ENCODE results near the gene THPO.
A peak's percentile ranks its signal among the peaks of the same experiment; 100 is the strongest.

THPO gene

DNA sequence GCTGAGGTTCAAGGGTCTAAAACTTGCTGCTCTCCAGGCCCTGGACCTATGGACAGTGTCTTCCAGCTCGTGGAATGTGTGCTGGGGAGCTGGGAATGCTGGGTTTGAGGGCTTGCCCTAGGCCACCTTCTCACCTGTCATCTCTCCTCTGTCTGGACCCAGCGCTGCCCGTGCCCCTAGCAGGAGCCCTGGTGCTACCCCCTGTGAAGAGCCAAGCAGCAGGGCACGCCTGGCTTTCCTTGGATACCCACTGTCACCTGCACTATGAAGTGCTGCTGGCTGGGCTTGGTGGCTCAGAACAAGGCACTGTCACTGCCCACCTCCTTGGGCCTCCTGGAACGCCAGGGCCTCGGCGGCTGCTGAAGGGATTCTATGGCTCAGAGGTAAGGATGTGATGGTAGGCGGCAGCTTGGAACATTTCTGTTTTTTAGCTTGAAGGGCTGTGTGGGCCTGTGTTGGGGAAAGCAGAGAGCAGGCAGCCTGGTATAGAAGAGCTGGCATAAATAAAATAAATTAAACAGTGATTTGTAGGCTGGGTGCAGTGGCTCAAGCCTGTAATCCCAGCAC is 6.9 kb upstream of the THPO start:
- DNase-seq (ENCODE audit: low read depth in 2 of 2), result no peak

DNA sequence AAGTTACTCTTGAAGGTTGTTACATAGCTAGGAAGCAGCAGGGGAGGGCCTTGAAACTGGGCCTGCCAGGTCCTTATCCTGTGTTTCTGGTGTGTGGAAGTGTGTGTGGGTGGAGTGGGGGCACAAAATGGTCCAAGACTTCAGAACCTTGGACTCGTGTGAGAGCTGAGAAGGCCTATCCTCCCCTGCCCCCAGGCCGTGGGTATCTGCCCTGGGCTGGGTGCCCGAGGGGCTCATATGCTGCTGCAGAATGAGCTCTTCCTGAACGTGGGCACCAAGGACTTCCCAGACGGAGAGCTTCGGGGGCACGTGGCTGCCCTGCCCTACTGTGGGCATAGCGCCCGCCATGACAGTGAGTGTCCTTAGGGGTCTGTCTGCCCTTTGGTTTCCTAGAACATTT is 6.3 kb upstream of the THPO start:
- no peak for DNase-seq (ENCODE audit: low read depth in 2 of 2)

GRCh38 chr3:184383033-184383740 is 5.2 kb upstream of the THPO start:
- no peak for DNase-seq (ENCODE audit: low read depth in 2 of 2)

DNA sequence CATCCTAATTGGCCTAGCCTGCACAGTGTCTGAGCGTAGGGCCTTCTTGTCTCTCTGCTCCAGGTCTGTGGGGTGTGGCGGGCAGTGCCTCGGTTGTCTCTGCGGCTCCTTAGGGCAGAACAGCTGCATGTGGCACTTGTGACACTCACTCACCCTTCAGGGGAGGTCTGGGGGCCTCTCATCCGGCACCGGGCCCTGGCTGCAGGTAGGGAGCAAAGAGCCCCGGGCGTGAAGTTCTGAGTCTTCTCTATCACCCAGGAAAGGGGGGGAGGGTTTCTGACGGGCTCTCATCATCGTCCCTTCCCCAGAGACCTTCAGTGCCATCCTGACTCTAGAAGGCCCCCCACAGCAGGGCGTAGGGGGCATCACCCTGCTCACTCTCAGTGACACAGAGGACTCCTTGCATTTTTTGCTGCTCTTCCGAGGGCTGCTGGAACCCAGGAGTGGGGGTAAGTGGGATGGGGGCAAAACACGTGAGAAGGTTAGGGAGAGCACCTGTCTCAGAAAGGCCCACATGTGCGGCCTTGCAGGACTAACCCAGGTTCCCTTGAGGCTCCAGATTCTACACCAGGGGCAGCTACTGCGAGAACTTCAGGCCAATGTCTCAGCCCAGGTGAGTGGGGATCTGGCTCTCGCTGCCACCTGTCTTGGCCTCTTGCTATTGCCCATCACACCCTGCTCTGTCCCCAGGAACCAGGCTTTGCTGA is 4.5 kb upstream of the THPO start:
- DNase-seq (ENCODE audit: low read depth in 2 of 2), result no peak

DNA sequence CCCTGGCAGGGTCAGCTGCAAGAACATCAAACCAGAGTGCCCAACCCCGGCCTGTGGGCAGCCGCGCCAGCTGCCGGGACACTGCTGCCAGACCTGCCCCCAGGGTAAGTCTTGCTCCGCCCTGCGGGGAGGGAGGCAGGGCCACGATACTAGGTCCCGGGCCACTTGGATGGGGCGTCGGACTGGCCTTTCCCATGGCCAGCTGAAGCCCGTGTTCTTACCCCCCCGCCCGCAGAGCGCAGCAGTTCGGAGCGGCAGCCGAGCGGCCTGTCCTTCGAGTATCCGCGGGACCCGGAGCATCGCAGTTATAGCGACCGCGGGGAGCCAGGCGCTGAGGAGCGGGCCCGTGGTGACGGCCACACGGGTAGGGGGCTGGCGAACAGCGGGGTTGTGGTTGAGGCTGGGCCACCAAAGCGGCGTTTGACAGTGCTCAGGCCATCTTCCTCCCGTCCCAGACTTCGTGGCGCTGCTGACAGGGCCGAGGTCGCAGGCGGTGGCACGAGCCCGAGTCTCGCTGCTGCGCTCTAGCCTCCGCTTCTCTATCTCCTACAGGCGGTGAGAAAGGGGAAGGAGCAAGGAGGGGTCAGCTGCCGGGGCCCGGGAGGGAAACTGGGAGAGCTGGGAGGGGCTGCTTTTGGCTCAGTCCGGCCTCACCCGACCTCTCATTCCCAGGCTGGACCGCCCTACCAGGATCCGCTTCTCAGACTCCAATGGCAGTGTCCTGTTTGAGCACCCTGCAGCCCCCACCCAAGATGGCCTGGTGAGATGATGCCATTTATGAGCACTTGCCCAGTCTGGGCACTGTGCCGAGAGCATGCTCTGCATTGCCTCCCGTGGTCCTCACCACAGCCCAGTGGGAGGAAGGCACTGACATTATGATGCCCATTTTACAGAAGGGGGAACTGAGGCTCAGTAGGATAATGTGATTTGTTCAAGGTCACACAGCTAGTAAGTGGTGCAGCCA is 3.5 kb upstream of the THPO start:
- DNase-seq (ENCODE audit: low read depth in 2 of 2), result no peak

- no peak for DNase-seq (ENCODE audit: low read depth in 2 of 2)
Measured at GRCh38 chr3:184380627-184381260, 2.7 kb upstream of the THPO start.

DNA sequence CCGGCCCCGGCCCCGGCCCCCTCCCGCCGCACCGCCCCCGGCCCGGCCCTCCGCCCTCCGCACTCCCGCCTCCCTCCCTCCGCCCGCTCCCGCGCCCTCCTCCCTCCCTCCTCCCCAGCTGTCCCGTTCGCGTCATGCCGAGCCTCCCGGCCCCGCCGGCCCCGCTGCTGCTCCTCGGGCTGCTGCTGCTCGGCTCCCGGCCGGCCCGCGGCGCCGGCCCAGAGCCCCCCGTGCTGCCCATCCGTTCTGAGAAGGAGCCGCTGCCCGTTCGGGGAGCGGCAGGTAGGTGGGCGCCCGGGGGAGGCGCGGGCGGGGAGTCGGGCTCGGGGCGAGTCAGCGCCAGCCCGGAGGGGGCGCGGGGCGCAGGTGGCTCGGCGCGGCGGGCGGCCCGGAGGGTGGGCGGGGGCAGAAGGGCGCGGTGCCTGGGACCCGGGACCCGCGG is 2.2 kb upstream of the THPO start:
- DNase-seq (ENCODE audit: low read depth in 2 of 2), result no peak

GRCh38 chr3:184379358-184380184 is 1.6 kb upstream of the THPO start, which contains the start of gene CHRD:
TSS of gene CHRD (plus strand) at chr3:184380054. CDS start at chr3:184380319, 265 bp downstream.
- no peak for DNase-seq (ENCODE audit: low read depth in 2 of 2)

DNA sequence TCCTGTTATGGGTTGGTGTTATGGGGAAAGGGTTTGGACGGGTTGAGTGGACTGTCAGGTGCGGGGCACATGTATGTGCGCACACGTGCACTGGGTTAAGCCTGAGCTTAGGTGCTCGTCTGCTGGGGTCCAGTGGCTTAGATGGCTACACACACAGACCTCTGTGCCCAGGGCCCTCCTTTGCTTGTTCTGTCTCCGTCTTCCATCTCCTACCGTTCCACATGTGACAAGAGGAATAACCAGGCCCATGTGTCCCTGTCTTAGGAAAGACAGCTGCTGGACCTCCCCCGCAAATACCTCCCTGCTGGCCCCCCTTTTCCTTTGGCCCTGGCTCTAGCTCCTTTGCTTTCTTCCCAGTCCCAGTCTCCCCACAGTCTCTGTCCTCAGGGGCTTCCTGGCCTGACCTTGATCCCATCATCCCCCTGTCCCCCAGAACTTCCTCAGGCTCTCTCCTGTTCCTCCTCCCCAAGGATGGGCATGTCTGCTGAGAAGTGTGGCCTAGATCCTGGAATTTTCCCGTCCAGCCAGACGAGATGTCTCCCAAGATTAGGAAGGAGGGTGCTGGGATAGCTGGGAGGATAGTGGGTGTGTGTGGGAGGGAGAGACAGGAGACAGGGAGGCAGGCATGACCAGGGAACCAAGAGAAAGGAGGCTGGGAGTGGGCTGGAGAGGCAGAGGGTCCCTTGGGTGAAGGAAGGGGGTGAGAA is 797 bp upstream of the THPO start:
- no peak for DNase-seq (ENCODE audit: low read depth in 2 of 2)

GRCh38 chr3:184377374-184377773 is 633 bp downstream of the THPO start:
- no peak for DNase-seq (ENCODE audit: low read depth in 2 of 2)

DNA sequence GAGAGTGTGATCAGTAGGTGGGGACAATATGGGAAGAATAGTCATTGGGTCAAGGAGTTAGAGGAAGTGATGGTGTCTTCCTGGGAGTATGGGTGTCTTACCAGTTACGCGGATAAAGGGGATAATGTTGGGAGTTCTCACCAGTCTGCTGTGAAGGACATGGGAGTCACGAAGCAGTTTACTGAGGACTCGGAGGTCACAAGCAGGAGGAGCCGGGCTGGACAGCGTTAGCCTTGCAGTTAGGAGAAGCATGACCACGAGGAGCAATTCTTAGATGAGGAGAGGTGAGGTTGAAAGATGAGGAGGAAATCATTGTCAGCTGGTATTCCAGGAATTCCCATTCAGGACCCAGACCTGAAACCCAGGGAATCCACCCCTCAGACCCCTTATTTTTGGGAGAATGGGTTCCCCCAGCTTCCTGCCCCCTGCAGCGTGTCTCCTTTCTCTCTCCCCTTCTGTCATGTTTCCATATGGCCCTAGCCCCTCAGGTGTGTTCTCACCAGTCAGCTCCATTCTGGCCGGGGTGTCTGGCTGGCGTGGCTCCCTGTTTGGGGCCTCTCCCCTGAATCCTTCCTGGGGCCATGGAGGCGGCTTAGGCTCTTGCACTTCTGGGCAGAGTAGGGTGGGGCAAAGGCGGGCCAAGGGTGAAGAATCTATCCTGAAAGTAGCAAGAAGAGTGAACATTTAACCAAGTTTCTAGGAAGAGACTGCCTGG is 2.1 kb downstream of the THPO start:
- no peak for DNase-seq (ENCODE audit: low read depth in 2 of 2)

DNA sequence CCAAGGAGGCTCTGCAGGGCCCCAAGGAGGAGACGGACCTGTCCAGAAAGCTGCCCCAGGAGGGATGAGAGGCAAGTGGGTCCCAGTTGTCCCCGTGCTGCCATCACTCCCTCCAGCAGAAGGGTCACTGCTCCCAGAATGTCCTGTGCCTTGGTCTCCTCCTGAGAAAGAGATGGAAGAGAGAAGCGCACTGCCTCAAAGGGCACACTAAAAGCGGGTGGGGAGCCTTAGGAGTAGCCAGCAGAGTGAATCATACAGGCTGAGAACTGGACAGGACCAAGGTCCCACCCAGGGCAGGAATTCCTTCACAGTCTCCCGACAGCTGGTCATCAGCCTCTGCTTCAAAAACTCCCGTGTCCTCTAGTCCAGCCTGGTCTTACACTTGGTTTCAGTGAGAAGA is 4.6 kb downstream of the THPO start:
- no peak for DNase-seq (ENCODE audit: low read depth in 2 of 2)

GRCh38 chr3:184372911-184373310 is 5.1 kb downstream of the THPO start:
- no peak for DNase-seq (ENCODE audit: low read depth in 2 of 2)

DNA sequence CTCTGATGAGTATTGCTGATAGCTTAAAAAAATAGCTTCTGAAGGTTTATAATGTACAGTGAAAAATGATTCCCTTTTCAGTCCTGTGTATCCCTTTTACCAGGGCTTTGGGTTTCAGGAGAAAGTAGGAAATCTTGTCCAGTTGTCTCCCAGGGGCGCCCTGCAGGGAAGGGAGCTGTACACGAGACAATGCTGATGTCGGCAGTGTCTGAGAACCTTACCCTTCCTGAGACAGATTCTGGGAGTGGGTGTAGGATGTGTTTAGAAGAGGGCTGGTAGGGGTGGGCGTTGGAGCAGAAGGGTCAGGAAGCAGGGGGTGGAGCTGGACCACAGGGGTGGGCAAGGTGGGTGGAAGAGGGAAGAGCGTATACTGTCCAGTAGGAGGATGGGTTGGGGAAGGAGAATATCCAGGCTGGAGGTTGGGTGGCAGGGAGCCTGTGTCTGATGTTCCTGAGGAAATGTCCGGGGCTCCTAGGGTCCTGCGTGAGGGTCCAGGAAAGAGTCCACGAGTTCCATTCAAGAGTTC is 5.6 kb downstream of the THPO start:
- DNase-seq (ENCODE audit: low read depth in 2 of 2), result no peak

DNA sequence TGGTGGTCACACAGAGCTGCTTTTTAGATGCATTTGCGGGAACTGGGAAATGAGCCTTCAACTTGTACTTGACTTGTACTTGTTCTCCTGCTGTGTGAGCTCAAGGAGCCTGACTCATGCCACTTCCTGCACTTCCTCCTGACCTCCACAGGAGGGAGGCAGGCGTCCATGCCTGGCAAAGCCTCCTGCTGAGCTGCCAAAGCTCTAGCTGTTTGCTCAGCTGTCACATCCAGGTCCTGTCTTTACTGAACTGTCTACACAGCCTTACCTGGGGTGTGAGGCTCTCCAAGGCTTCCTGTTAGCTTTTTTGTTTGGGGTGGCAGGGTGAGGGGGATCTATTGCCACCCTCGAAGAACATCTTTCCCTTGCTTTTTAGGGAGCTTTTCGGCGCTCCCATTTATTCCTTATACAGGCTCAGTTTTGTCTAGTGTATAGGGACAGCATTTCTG is 6.4 kb downstream of the THPO start:
- peak in 1 of 2 donors; percentile 41 for DNase-seq (ENCODE audit: low read depth in 2 of 2)

GRCh38 chr3:184368586-184369183 is 9.3 kb downstream of the THPO start:
- no peak for DNase-seq (ENCODE audit: low read depth in 2 of 2)

GRCh38 chr3:184368116-184368515 is 9.9 kb downstream of the THPO start:
- DNase-seq (ENCODE audit: low read depth in 2 of 2), result no peak

- no peak for DNase-seq (ENCODE audit: low read depth in 2 of 2)
Measured at GRCh38 chr3:184366619-184367289, 11.3 kb downstream of the THPO start.

All from stimulated activated CD4-positive, alpha-beta T cell treated with anti-CD3 and anti-CD28 coated beads, Interleukin-1b, Interleukin-23, amount 100 ng/mL, for 1 hour (primary cell).